ENCODE results near the gene WRNIP1. TPM values are rescaled to one million over a fixed set of nuclear protein-coding genes. Genes with fewer than 3 reads are reported as not detected.

WRNIP1 gene
- total and polyA plus RNA-seq, 2 of the 13 experiments (the other 11 are each of a cell fraction or from before 2014, with no cell fraction given) = 77.7 to 90.3 TPM

- TF ChIP-seq ZNF512B (CRISPR knock-in tag; IDR thresholded peaks at IDR 0.05; ENCODE audit: borderline replicate concordance) (0 out of 2 replicates have a peak, but pooled peaks have one; percentile 60), ZNF644 (CRISPR knock-in tag; IDR thresholded peaks at IDR 0.05; ENCODE audit: low read depth) (no peak), ATF6 (CRISPR knock-in tag; conservative IDR thresholded peaks at IDR 0.05) (no peak), XBP1 (CRISPR knock-in tag; IDR thresholded peaks at IDR 0.05) (no peak), CERS6 (CRISPR knock-in tag; IDR thresholded peaks at IDR 0.05) (no peak), ZNF547 (CRISPR knock-in tag; IDR thresholded peaks at IDR 0.05) (no peak), EZH2 (conservative IDR thresholded peaks at IDR 0.05; ENCODE audit: low read depth, low read length) (no peak), ZFP1 (CRISPR knock-in tag; IDR thresholded peaks at IDR 0.05) (no peak), SAFB2 (CRISPR knock-in tag; IDR thresholded peaks at IDR 0.05; ENCODE audit: borderline replicate concordance, low read depth) (no peak), AGO2 (optimal IDR thresholded peaks at IDR 0.05; ENCODE audit: low read depth, low read length) (no peak), ZNF317 (CRISPR knock-in tag; IDR thresholded peaks at IDR 0.05) (no peak; the same call in 1 of the 2 replicates), KDM1A (CRISPR knock-in tag; IDR thresholded peaks at IDR 0.05) (no peak), ATM (IDR thresholded peaks at IDR 0.05; ENCODE audit: borderline replicate concordance) (no peak), ZFP36L1 (CRISPR knock-in tag; IDR thresholded peaks at IDR 0.05) (peak; percentile 69; the same call in 1 of the 2 replicates), SMC3 (IDR thresholded peaks at IDR 0.05; ENCODE audit: low read length) (no peak), TOE1 (CRISPR knock-in tag; IDR thresholded peaks at IDR 0.05) (no peak), ZNF792 (CRISPR knock-in tag; IDR thresholded peaks at IDR 0.05) (0 out of 2 replicates have a peak, but pooled peaks have one; percentile 8), ARNT2 (CRISPR knock-in tag; IDR thresholded peaks at IDR 0.05; ENCODE audit: low read depth) (no peak), ZNF782 (CRISPR knock-in tag; IDR thresholded peaks at IDR 0.05; ENCODE audit: borderline replicate concordance) (no peak), ZBTB43 (CRISPR knock-in tag; conservative IDR thresholded peaks at IDR 0.05) (no peak), ZFP82 (CRISPR knock-in tag; IDR thresholded peaks at IDR 0.05; ENCODE audit: borderline replicate concordance) (no peak; the same call in 1 of the 2 replicates), THAP8 (CRISPR knock-in tag; IDR thresholded peaks at IDR 0.05; ENCODE audit: borderline replicate concordance) (no peak), ZNF33A (CRISPR knock-in tag; IDR thresholded peaks at IDR 0.05; ENCODE audit: borderline replicate concordance) (no peak; the same call in 1 of the 2 replicates), PHF21A (CRISPR knock-in tag; IDR thresholded peaks at IDR 0.05) (peak; percentile 42; the same call in 1 of the 2 replicates)
Measured at GRCh38 chr6:2764610-2765165, 505 bp upstream of the WRNIP1 start (continued).

Data from HepG2 (cell line).